DND-41 (cell line): ENCODE data around the gene XYLT1.

ENCODE experiments used
- EZH2 ChIP-seq: IDR thresholded peaks from 3 replicates; pipeline ENCODE4 v1.6.1; 2012; ENCODE audit warnings: borderline replicate concordance, low read depth, mild to moderate bottlenecking, moderate library complexity, low read length, inconsistent platforms; ENCODE audit not compliant: severe bottlenecking
- TF ChIP-seq, protein P1 (sequence below): IDR thresholded peaks from 2 replicates; pipeline ENCODE4 v1.5.1; 2012; ENCODE audit warnings: borderline replicate concordance, low read length, moderate library complexity, mild to moderate bottlenecking; ENCODE audit not compliant: poor library complexity, severe bottlenecking; ENCODE audit errors: extremely low read depth

DNA sequence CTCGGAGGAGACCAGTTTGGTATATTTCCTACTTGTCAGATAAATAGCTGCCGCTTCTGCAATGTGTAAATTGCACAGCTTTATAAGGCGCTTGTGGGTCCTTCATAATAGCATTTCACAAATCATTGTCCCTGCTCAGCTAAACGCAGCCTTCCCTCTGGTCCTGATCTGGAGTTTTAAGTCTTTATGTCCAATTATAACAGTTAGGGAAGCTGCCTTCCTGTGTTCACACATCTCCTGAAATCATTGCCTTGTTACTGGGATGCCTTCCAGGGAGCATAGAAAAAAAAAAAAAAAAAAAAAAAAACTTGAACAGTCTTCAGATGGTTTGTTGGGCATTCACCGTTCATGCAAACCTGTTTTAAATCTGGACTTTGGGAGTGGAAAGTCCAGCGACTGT, 342.0 kb downstream of the XYLT1 start:
- TF ChIP-seq, protein P1, sequence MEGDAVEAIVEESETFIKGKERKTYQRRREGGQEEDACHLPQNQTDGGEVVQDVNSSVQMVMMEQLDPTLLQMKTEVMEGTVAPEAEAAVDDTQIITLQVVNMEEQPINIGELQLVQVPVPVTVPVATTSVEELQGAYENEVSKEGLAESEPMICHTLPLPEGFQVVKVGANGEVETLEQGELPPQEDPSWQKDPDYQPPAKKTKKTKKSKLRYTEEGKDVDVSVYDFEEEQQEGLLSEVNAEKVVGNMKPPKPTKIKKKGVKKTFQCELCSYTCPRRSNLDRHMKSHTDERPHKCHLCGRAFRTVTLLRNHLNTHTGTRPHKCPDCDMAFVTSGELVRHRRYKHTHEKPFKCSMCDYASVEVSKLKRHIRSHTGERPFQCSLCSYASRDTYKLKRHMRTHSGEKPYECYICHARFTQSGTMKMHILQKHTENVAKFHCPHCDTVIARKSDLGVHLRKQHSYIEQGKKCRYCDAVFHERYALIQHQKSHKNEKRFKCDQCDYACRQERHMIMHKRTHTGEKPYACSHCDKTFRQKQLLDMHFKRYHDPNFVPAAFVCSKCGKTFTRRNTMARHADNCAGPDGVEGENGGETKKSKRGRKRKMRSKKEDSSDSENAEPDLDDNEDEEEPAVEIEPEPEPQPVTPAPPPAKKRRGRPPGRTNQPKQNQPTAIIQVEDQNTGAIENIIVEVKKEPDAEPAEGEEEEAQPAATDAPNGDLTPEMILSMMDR = no peak
- TF ChIP-seq EZH2 = no peak
